Astrocyte of the cerebellum (primary cell): ENCODE measurements around the gene CHST3.
"Not testable (repeated sequence)": the region's sequence is repeated elsewhere in the genome, so short reads cannot be mapped to it uniquely, and the experiment has no call there.

ENCODE experiments used
- DNase-seq: peaks from one replicate; pipeline ENCODE4 v3.0.0-alpha.2; 2011; ENCODE audit warnings: low read depth
- H3K4me3 ChIP-seq: 2 replicates; pipeline ENCODE4 v1.5.1; 2011; ENCODE audit warnings: mild to moderate bottlenecking, low read depth, low read length, moderate library complexity
- in situ Hi-C: cut with HindIII; loops from 2 replicates; pipeline ENCODE4 v1.10.0; 2017; ENCODE audit warnings: low sequenced_read_pairs
- TF ChIP-seq, protein P1 (sequence below): IDR thresholded peaks from 2 replicates; pipeline ENCODE4 v1.5.1; 2012; ENCODE audit warnings: low read length, low read depth, moderate library complexity, mild to moderate bottlenecking; ENCODE audit errors: missing control alignments

Gene CHST3

GRCh38 chr10:72031706-72032105 lies 67.5 kb downstream of the CHST3 start:
- H3K4me3 ChIP-seq = no peak overlapping the region
- TF ChIP-seq, protein P1, sequence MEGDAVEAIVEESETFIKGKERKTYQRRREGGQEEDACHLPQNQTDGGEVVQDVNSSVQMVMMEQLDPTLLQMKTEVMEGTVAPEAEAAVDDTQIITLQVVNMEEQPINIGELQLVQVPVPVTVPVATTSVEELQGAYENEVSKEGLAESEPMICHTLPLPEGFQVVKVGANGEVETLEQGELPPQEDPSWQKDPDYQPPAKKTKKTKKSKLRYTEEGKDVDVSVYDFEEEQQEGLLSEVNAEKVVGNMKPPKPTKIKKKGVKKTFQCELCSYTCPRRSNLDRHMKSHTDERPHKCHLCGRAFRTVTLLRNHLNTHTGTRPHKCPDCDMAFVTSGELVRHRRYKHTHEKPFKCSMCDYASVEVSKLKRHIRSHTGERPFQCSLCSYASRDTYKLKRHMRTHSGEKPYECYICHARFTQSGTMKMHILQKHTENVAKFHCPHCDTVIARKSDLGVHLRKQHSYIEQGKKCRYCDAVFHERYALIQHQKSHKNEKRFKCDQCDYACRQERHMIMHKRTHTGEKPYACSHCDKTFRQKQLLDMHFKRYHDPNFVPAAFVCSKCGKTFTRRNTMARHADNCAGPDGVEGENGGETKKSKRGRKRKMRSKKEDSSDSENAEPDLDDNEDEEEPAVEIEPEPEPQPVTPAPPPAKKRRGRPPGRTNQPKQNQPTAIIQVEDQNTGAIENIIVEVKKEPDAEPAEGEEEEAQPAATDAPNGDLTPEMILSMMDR = no peak
- in situ Hi-C loops = no loop called here
- no peak for DNase-seq

- in situ Hi-C loops, DNase-seq, H3K4me3 ChIP-seq: not testable (repeated sequence)
Measured at GRCh38 chr10:72032409-72033162, 68.4 kb downstream of the CHST3 start.

- TF ChIP-seq, protein P1 = no peak
- in situ Hi-C loops = no loop called here
- H3K4me3 ChIP-seq = no peak overlapping the region
- no peak for DNase-seq
Measured at GRCh38 chr10:72034040-72034499, 69.9 kb downstream of the CHST3 start.

GRCh38 chr10:72034761-72035160 lies 70.6 kb downstream of the CHST3 start:
- in situ Hi-C loops = no loop called here
- no peak overlapping the region for H3K4me3 ChIP-seq
- no peak for DNase-seq
- TF ChIP-seq, protein P1 = no peak

- TF ChIP-seq, protein P1 = no peak
- in situ Hi-C loops = no loop called here
- H3K4me3 ChIP-seq = no peak overlapping the region
- no peak for DNase-seq
Measured at GRCh38 chr10:72035252-72035887, 71.2 kb downstream of the CHST3 start.

- in situ Hi-C loops = no loop called here
- TF ChIP-seq, protein P1 = no peak
- H3K4me3 ChIP-seq = no peak overlapping the region
- DNase-seq = no peak
Measured at GRCh38 chr10:72037266-72037665, 73.1 kb downstream of the CHST3 start.

DNA sequence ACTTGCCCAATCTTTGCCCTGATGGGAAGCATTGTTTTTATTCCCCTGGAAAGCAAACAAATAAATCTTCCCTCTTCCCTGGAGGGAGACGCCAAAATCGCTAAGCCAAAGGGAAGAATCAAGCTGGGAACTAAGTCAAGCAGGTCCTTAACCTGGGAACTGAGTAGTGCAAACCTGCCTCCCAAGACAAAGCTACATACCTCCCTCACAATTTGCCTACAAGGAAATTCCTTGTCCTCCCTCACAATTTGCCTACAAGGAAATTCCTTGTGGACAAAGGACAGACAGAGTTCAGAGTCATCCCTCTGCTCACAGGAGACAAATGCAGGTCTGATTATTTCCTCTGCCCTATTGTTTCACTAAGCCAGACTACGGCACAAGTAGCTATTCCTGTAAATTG lies 73.6 kb downstream of the CHST3 start:
- DNase-seq = no peak
- TF ChIP-seq, protein P1 = no peak
- H3K4me3 ChIP-seq = no peak overlapping the region
- in situ Hi-C loops = no loop called here
